Neutrophil (primary cell): ENCODE results near the gene MLLT10.

ENCODE experiments used
- H3K27ac ChIP-seq: fragments of 200-600 bp; sonication (generic); 2 replicates; pipeline ENCODE4 v1.5.1; 2016; ENCODE audit warnings: mild to moderate bottlenecking, moderate library complexity
- H3K27me3 ChIP-seq: fragments of 200-600 bp; sonication (generic); 2 replicates; pipeline ENCODE4 v1.6.0; 2016; ENCODE audit warnings: mild to moderate bottlenecking
- H3K36me3 ChIP-seq: fragments of 200-600 bp; sonication (generic); 2 replicates; pipeline ENCODE4 v1.5.1; 2017
- H3K4me1 ChIP-seq, 2 experiments: fragments of 200-600 bp in 1 of 2; sonication (generic) in 1 of 2; 1 replicate in 1 of 2; 2 replicates in 1 of 2; pipeline versions ENCODE4 v1.5.1 to v1.6.1; 2013 to 2016; ENCODE audit warnings: low read depth in 1 of 2, low read length in 1 of 2, mild to moderate bottlenecking in 1 of 2, moderate library complexity in 1 of 2; ENCODE audit not compliant: control insufficient read depth in 1 of 2, insufficient read depth in 1 of 2
- H3K4me3 ChIP-seq, 2 experiments: fragments of 200-600 bp in 1 of 2; sonication (generic) in 1 of 2; 1 replicate in 1 of 2; 2 replicates in 1 of 2; pipeline ENCODE4 v1.5.1; 2013 to 2016; ENCODE audit warnings: low read depth in 1 of 2, low read length in 1 of 2, mild to moderate bottlenecking in 1 of 2, moderate library complexity in 1 of 2
- H3K9me3 ChIP-seq: fragments of 200-600 bp; sonication (generic); 2 replicates; pipeline ENCODE4 v1.5.1; 2016
- CTCF ChIP-seq: fragments of 200-600 bp; sonication (generic); IDR thresholded peaks from 2 replicates; pipeline ENCODE4 v1.5.1; 2016; ENCODE audit warnings: antibody characterized with exemption

MLLT10 gene

GRCh38 chr10:21533467-21534279 is at the start of gene MLLT10:
Gene MLLT10 (plus strand): TSS chr10:21534232. CDS start chr10:21534645, 413 bp downstream.
- Histone ChIP-seq H3K9me3 (no peaks in the 10 kb centered on the region), H3K4me3 (peak within 1 kb of the TSS; percentile 86 to 94), H3K27me3 (no peaks in the 10 kb centered on the region), H3K27ac (peak within 1 kb of the TSS; percentile 94), H3K4me1 (peaks cover 16% of the 10 kb centered on the region in 2 experiments), H3K36me3 (peaks cover 7% of the 10 kb centered on the region)
- peak; percentile 48 for TF ChIP-seq CTCF

DNA sequence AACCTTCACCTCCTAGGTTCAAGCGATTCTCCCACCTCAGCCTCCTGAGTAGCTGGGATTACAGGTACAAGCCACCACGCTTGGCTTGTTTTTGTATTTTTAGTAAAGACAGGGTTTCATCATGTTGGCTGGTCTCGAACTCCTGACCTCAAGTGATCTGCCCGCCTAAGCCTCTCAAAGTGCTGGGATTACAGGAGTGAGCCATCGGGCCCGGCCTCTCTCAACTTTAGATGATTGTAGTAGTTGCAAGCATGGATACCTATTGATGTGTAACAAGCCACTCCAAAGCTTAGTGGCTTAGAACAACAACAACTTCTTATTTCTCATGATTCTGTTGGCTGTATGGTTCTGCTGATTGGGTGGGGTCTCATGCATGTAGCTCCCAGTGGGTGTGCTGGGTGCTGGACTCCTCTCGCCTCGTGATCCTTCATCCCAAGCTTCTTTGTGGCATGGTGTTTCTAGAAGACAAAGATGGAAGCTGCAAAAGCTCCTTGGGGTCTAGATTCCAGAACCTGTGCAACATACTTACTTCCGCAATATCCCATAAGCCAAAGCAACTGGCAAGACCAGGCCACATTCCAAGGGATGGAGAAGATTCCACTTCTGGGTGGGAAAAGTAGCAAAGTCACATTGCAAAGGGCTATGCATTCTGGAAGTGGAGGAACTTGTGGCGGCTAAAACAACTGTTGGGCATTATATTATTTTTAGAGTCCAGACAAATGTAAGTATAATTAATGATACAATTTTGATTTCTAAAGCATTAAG is 46.4 kb upstream of the MLLT10 start:
- TF ChIP-seq CTCF = no peak

GRCh38 chr10:21488246-21488956 is 45.6 kb upstream of the MLLT10 start:
- TF ChIP-seq CTCF = no peak
- Histone ChIP-seq H3K9me3 (no peaks in the 10 kb centered on the region), H3K4me1 (no peaks in the 10 kb centered on the region), H3K27ac (no peak overlapping the region), H3K36me3 (no peaks in the 10 kb centered on the region), H3K4me3 (no peak overlapping the region), H3K27me3 (peaks cover 11% of the 10 kb centered on the region)

More for the DNA sequence above, 46.4 kb upstream of the MLLT10 start:
- H3K4me1 ChIP-seq = no peaks in the 10 kb centered on the region
- no peaks in the 10 kb centered on the region for H3K9me3 ChIP-seq
- H3K36me3 ChIP-seq = no peaks in the 10 kb centered on the region
- H3K4me3 ChIP-seq = no peak overlapping the region
- no peak overlapping the region for H3K27ac ChIP-seq
- H3K27me3 ChIP-seq = peaks cover 3% of the 10 kb centered on the region

GRCh38 chr10:21488957-21489446 is 45.0 kb upstream of the MLLT10 start:
- Histone ChIP-seq H3K4me3 (no peak overlapping the region), H3K9me3 (no peaks in the 10 kb centered on the region), H3K36me3 (no peaks in the 10 kb centered on the region), H3K27ac (no peak overlapping the region), H3K27me3 (peaks cover 17% of the 10 kb centered on the region), H3K4me1 (peaks cover 2 to 3% of the 10 kb centered on the region in 2 experiments)
- TF ChIP-seq CTCF = no peak

- no peak overlapping the region for H3K4me3 ChIP-seq
- no peaks in the 10 kb centered on the region for H3K36me3 ChIP-seq
- H3K27ac ChIP-seq = no peak overlapping the region
- H3K9me3 ChIP-seq = no peaks in the 10 kb centered on the region
- H3K4me1 ChIP-seq = peaks cover 14 to 15% of the 10 kb centered on the region in 2 experiments
- TF ChIP-seq CTCF = no peak
- peaks cover 29% of the 10 kb centered on the region for H3K27me3 ChIP-seq
These were observed 43.9 kb upstream of the MLLT10 start for GRCh38 chr10:21490028-21490710.
